WTC11 (cell line): ENCODE measurements around the gene APOA1.

Experiments used
- CTCF ChIP-seq: fragments of 200-600 bp; IDR thresholded peaks from 2 replicates; pipeline ENCODE4 v1.8.0; 2022; ENCODE audit warnings: antibody characterized with exemption
- MAX ChIP-seq: sonication (generic); formaldehyde crosslinking; IDR thresholded peaks from 2 replicates; pipeline ENCODE4 v1.8.0; 2022; ENCODE audit warnings: mild to moderate bottlenecking, missing genetic modification reagents

GRCh38 chr11:116852261-116853031, 15.0 kb upstream of the APOA1 start:
- TF ChIP-seq CTCF (no peak), MAX (CRISPR knock-in tag) (no peak)
